ENCODE results near the gene NTSR1. TPM values are rescaled to one million over a fixed set of nuclear protein-coding genes. Genes with fewer than 3 reads are reported as not detected.

Gene NTSR1
- total and polyA plus RNA-seq, 3 experiments from 2014 or later, result not detected

- CTCF ChIA-PET, result interaction anchor here (1.3 to 4.5 kb wide), 2 partner anchors 10 to 11 kb away, joined by 4 to 31 read pairs; no protein-coding TSS in a partner anchor
- Histone ChIP-seq H3K27me3 (ENCODE audit: insufficient read depth, low read length, poor library complexity, severe bottlenecking) (no peaks in the 10 kb centered on the region), H3K27ac (ENCODE audit: low read depth, low read length) (no peak overlapping the region), H3K9me3 (ENCODE audit: low read length) (no peaks in the 10 kb centered on the region), H3K4me1 (ENCODE audit: insufficient read depth, low read length) (peaks cover 18% of the 10 kb centered on the region), H3K4me3 (ENCODE audit: low read length) (no peak overlapping the region), H3K36me3 (ENCODE audit: insufficient read depth, low read length) (peaks cover 7% of the 10 kb centered on the region)
- peak overlapping the region; percentile 68 to 93 (median 82) for H3K4me3 Mint-ChIP-seq
- POLR2A ChIA-PET, result interaction anchor here (0.7 kb wide), 1 partner anchor 64 kb away, joined by 3 read pairs; no protein-coding TSS in a partner anchor
- H3K36me3 Mint-ChIP-seq, result peaks cover 0 to 43% (median 0%) of the 10 kb centered on the region in 3 donors
- H3K9me3 Mint-ChIP-seq, result no peaks in the 10 kb centered on the region
- H3K27me3 Mint-ChIP-seq, result no peaks in the 10 kb centered on the region
- peaks cover 19 to 40% (median 25%) of the 10 kb centered on the region in 3 donors for H3K4me1 Mint-ChIP-seq
- DNase-seq, result no peak
- H3K27ac Mint-ChIP-seq, result peak overlapping the region; percentile 66 to 91 (median 83)
These were observed 89.3 kb downstream of the NTSR1 start for GRCh38 chr20:62797671-62798532.

GRCh38 chr20:62799036-62799435 lies 90.4 kb downstream of the NTSR1 start:
- no peaks in the 10 kb centered on the region for H3K9me3 Mint-ChIP-seq
- peaks cover 0 to 3% of the 10 kb centered on the region in 2 donors for H3K27me3 Mint-ChIP-seq
- Histone ChIP-seq H3K27ac (ENCODE audit: low read depth, low read length) (no peak overlapping the region), H3K36me3 (ENCODE audit: insufficient read depth, low read length) (peaks cover 7% of the 10 kb centered on the region), H3K27me3 (ENCODE audit: insufficient read depth, low read length, poor library complexity, severe bottlenecking) (no peaks in the 10 kb centered on the region), H3K9me3 (ENCODE audit: low read length) (no peaks in the 10 kb centered on the region), H3K4me3 (ENCODE audit: low read length) (no peak overlapping the region), H3K4me1 (ENCODE audit: insufficient read depth, low read length) (peaks cover 14% of the 10 kb centered on the region)
- POLR2A ChIA-PET, result no interaction called here
- peaks cover 0 to 45% (median 0%) of the 10 kb centered on the region in 3 donors for H3K36me3 Mint-ChIP-seq
- peak overlapping the region in 1 of 7 donors; percentile 85 for H3K4me3 Mint-ChIP-seq
- CTCF ChIA-PET, result interaction anchor here (1.3 kb wide), 1 partner anchor 10 kb away, joined by 4 read pairs; no protein-coding TSS in a partner anchor
- peaks cover 14 to 35% (median 24%) of the 10 kb centered on the region in 3 donors for H3K4me1 Mint-ChIP-seq
- H3K27ac Mint-ChIP-seq, result peak overlapping the region in 1 of 8 donors; percentile 14
- no peak for DNase-seq

- Histone ChIP-seq H3K27me3 (ENCODE audit: insufficient read depth, low read length, poor library complexity, severe bottlenecking) (no peaks in the 10 kb centered on the region), H3K4me1 (ENCODE audit: insufficient read depth, low read length) (peaks cover 16% of the 10 kb centered on the region), H3K9me3 (ENCODE audit: low read length) (no peaks in the 10 kb centered on the region), H3K27ac (ENCODE audit: low read depth, low read length) (no peak overlapping the region), H3K36me3 (ENCODE audit: insufficient read depth, low read length) (peaks cover 7% of the 10 kb centered on the region), H3K4me3 (ENCODE audit: low read length) (no peak overlapping the region)
- ChIA-PET CTCF (interaction anchor here (1.3 kb wide), 1 partner anchor 9 kb away, joined by 4 read pairs; no protein-coding TSS in a partner anchor), POLR2A (no interaction called here)
- no peak for DNase-seq
- Mint-ChIP-seq H3K9me3 (no peaks in the 10 kb centered on the region), H3K4me3 (peak overlapping the region in 2 of 7 donors; percentile 11 to 88), H3K4me1 (peaks cover 18 to 37% (median 27%) of the 10 kb centered on the region in 3 donors), H3K27ac (peak overlapping the region in 3 of 8 donors; percentile 14 to 70 (median 47)), H3K36me3 (peaks cover 0 to 48% (median 0%) of the 10 kb centered on the region in 3 donors), H3K27me3 (peaks cover 0 to 3% of the 10 kb centered on the region in 2 donors)
These were observed 90.8 kb downstream of the NTSR1 start for GRCh38 chr20:62799459-62799858.

GRCh38 chr20:62799873-62800272 lies 91.2 kb downstream of the NTSR1 start:
- Histone ChIP-seq H3K4me1 (ENCODE audit: insufficient read depth, low read length) (peaks cover 16% of the 10 kb centered on the region), H3K4me3 (ENCODE audit: low read length) (no peak overlapping the region), H3K27me3 (ENCODE audit: insufficient read depth, low read length, poor library complexity, severe bottlenecking) (no peaks in the 10 kb centered on the region), H3K9me3 (ENCODE audit: low read length) (no peaks in the 10 kb centered on the region), H3K27ac (ENCODE audit: low read depth, low read length) (no peak overlapping the region), H3K36me3 (ENCODE audit: insufficient read depth, low read length) (peaks cover 7% of the 10 kb centered on the region)
- peaks cover 18 to 33% (median 23%) of the 10 kb centered on the region in 3 donors for H3K4me1 Mint-ChIP-seq
- DNase-seq, result no peak
- ChIA-PET POLR2A (no interaction called here), CTCF (no interaction called here)
- peaks cover 0 to 50% (median 0%) of the 10 kb centered on the region in 3 donors for H3K36me3 Mint-ChIP-seq
- H3K27ac Mint-ChIP-seq, result peak overlapping the region in 3 of 8 donors; percentile 38 to 70 (median 47)
- H3K4me3 Mint-ChIP-seq, result peak overlapping the region in 3 of 7 donors; percentile 11 to 88 (median 32)
- H3K9me3 Mint-ChIP-seq, result no peaks in the 10 kb centered on the region
- H3K27me3 Mint-ChIP-seq, result peaks cover 0 to 3% of the 10 kb centered on the region in 2 donors

- peak overlapping the region in 2 of 7 donors; percentile 32 to 88 for H3K4me3 Mint-ChIP-seq
- H3K4me3 ChIP-seq (ENCODE audit: low read length), result no peak overlapping the region
- peaks cover 7% of the 10 kb centered on the region for H3K36me3 ChIP-seq (ENCODE audit: insufficient read depth, low read length)
- ChIA-PET CTCF (no interaction called here), POLR2A (interaction anchor here (0.9 kb wide), 1 partner anchor 84 kb away, joined by 3 read pairs; no protein-coding TSS in a partner anchor)
- H3K9me3 ChIP-seq (ENCODE audit: low read length), result no peaks in the 10 kb centered on the region
- H3K27ac ChIP-seq (ENCODE audit: low read depth, low read length), result no peak overlapping the region
- no peaks in the 10 kb centered on the region for H3K27me3 ChIP-seq (ENCODE audit: insufficient read depth, low read length, poor library complexity, severe bottlenecking)
- DNase-seq, result no peak
- H3K27ac Mint-ChIP-seq, result peak overlapping the region in 3 of 8 donors; percentile 38 to 94 (median 69)
- peaks cover 17% of the 10 kb centered on the region for H3K4me1 ChIP-seq (ENCODE audit: insufficient read depth, low read length)
- no peaks in the 10 kb centered on the region for H3K9me3 Mint-ChIP-seq
- H3K27me3 Mint-ChIP-seq, result peaks cover 0 to 3% of the 10 kb centered on the region in 2 donors
- peaks cover 18 to 33% (median 22%) of the 10 kb centered on the region in 3 donors for H3K4me1 Mint-ChIP-seq
- H3K36me3 Mint-ChIP-seq, result peaks cover 0 to 50% (median 0%) of the 10 kb centered on the region in 3 donors
These were observed 92.0 kb downstream of the NTSR1 start for GRCh38 chr20:62800314-62801259.

- Histone ChIP-seq H3K27ac (ENCODE audit: low read depth, low read length) (no peak overlapping the region), H3K9me3 (ENCODE audit: low read length) (no peaks in the 10 kb centered on the region), H3K27me3 (ENCODE audit: insufficient read depth, low read length, poor library complexity, severe bottlenecking) (no peaks in the 10 kb centered on the region), H3K4me3 (ENCODE audit: low read length) (no peak overlapping the region), H3K4me1 (ENCODE audit: insufficient read depth, low read length) (peaks cover 26% of the 10 kb centered on the region), H3K36me3 (ENCODE audit: insufficient read depth, low read length) (peaks cover 7% of the 10 kb centered on the region)
- Mint-ChIP-seq H3K9me3 (no peaks in the 10 kb centered on the region), H3K36me3 (peaks cover 0 to 54% (median 0%) of the 10 kb centered on the region in 3 donors), H3K4me1 (peaks cover 18 to 36% (median 24%) of the 10 kb centered on the region in 3 donors), H3K4me3 (peak overlapping the region in 1 of 7 donors; percentile 88), H3K27ac (peak overlapping the region in 2 of 8 donors; percentile 12 to 94), H3K27me3 (peaks cover 0 to 3% of the 10 kb centered on the region in 2 donors)
- DNase-seq, result no peak
- CTCF ChIA-PET, result no interaction called here
- POLR2A ChIA-PET, result interaction anchor here (0.9 kb wide), 1 partner anchor 85 kb away, joined by 3 read pairs; no protein-coding TSS in a partner anchor
These were observed 92.8 kb downstream of the NTSR1 start for GRCh38 chr20:62801284-62802010.
